Neutrophil (primary cell): ENCODE data around the gene CNTNAP2.

Experiments used
- H3K27ac ChIP-seq: fragments of 200-600 bp; sonication (generic); 2 replicates; pipeline ENCODE4 v1.5.1; 2016; ENCODE audit warnings: mild to moderate bottlenecking, moderate library complexity
- H3K27me3 ChIP-seq: fragments of 200-600 bp; sonication (generic); 2 replicates; pipeline ENCODE4 v1.6.0; 2016; ENCODE audit warnings: mild to moderate bottlenecking
- H3K36me3 ChIP-seq: fragments of 200-600 bp; sonication (generic); 2 replicates; pipeline ENCODE4 v1.5.1; 2017
- H3K4me1 ChIP-seq, 2 experiments: fragments of 200-600 bp in 1 of 2; sonication (generic) in 1 of 2; 1 replicate in 1 of 2; 2 replicates in 1 of 2; pipeline versions ENCODE4 v1.5.1 to v1.6.1; 2013 to 2016; ENCODE audit warnings: low read depth in 1 of 2, low read length in 1 of 2, mild to moderate bottlenecking in 1 of 2, moderate library complexity in 1 of 2; ENCODE audit not compliant: control insufficient read depth in 1 of 2, insufficient read depth in 1 of 2
- H3K4me3 ChIP-seq, 2 experiments: fragments of 200-600 bp in 1 of 2; sonication (generic) in 1 of 2; 1 replicate in 1 of 2; 2 replicates in 1 of 2; pipeline ENCODE4 v1.5.1; 2013 to 2016; ENCODE audit warnings: low read depth in 1 of 2, low read length in 1 of 2, mild to moderate bottlenecking in 1 of 2, moderate library complexity in 1 of 2
- H3K9me3 ChIP-seq: fragments of 200-600 bp; sonication (generic); 2 replicates; pipeline ENCODE4 v1.5.1; 2016
- TF ChIP-seq, protein P1 (sequence below): fragments of 200-600 bp; sonication (generic); IDR thresholded peaks from 2 replicates; pipeline ENCODE4 v1.5.1; 2016; ENCODE audit warnings: antibody characterized with exemption

The CNTNAP2 gene

DNA sequence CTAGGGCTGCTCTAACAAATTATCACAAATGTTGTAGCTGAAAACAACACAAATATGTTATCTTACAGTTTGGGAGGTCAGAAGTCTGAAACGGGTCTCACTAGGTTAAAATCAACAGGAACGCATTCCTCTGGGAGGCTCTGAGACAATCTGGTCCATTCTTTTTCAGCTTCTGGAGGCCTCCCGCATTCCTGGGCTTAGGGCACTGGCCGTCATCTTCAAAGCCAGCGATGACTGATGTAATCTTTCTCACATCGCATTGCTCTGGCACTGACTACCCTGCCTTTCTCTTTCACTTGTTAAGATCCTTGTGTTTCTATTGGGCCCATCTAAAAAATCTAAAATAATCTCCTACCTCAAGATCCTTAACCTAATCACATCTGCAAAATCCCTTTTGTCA lies 1402.5 kb downstream of the CNTNAP2 start:
- Histone ChIP-seq H3K4me1 (no peaks in the 10 kb centered on the region), H3K9me3 (no peaks in the 10 kb centered on the region), H3K27me3 (no peaks in the 10 kb centered on the region), H3K36me3 (no peaks in the 10 kb centered on the region), H3K4me3 (no peak overlapping the region), H3K27ac (no peak overlapping the region)
- TF ChIP-seq, protein P1, sequence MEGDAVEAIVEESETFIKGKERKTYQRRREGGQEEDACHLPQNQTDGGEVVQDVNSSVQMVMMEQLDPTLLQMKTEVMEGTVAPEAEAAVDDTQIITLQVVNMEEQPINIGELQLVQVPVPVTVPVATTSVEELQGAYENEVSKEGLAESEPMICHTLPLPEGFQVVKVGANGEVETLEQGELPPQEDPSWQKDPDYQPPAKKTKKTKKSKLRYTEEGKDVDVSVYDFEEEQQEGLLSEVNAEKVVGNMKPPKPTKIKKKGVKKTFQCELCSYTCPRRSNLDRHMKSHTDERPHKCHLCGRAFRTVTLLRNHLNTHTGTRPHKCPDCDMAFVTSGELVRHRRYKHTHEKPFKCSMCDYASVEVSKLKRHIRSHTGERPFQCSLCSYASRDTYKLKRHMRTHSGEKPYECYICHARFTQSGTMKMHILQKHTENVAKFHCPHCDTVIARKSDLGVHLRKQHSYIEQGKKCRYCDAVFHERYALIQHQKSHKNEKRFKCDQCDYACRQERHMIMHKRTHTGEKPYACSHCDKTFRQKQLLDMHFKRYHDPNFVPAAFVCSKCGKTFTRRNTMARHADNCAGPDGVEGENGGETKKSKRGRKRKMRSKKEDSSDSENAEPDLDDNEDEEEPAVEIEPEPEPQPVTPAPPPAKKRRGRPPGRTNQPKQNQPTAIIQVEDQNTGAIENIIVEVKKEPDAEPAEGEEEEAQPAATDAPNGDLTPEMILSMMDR = no peak

- no peaks in the 10 kb centered on the region for H3K27me3 ChIP-seq
- H3K4me3 ChIP-seq = no peak overlapping the region
- H3K4me1 ChIP-seq = no peaks in the 10 kb centered on the region
- H3K36me3 ChIP-seq = no peaks in the 10 kb centered on the region
- TF ChIP-seq, protein P1 = no peak
- H3K27ac ChIP-seq = no peak overlapping the region
- no peaks in the 10 kb centered on the region for H3K9me3 ChIP-seq
Observed at GRCh38 chr7:147523056-147523455, 1406.5 kb downstream of the CNTNAP2 start.

DNA sequence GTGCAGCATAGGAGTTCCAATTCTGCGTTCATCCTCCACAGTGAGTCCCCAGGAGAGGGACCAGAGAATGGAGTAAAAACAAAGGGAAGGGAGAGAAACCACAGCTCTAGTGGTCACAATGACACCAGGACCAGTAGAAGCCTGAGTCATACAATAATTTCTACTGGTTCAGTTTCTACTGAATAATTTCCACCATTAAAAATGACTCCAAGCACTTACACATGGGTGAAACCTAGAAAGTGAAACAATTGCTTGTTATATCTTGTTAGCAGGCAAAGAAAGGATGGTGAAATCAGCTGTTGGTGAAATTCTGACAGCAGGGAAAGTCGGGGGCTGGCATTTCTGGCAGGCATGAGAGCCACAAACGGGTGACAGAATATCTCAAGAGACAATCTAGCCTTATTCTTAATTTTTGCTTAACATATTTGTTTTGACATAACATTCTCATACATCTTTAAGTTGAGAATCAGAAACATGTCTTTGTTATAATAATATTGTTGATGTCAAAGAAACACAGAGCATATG lies 1408.2 kb downstream of the CNTNAP2 start:
- no peaks in the 10 kb centered on the region for H3K36me3 ChIP-seq
- no peak overlapping the region for H3K4me3 ChIP-seq
- H3K4me1 ChIP-seq = no peaks in the 10 kb centered on the region
- TF ChIP-seq, protein P1 = no peak
- H3K27me3 ChIP-seq = no peaks in the 10 kb centered on the region
- H3K9me3 ChIP-seq = no peaks in the 10 kb centered on the region
- H3K27ac ChIP-seq = no peak overlapping the region

DNA sequence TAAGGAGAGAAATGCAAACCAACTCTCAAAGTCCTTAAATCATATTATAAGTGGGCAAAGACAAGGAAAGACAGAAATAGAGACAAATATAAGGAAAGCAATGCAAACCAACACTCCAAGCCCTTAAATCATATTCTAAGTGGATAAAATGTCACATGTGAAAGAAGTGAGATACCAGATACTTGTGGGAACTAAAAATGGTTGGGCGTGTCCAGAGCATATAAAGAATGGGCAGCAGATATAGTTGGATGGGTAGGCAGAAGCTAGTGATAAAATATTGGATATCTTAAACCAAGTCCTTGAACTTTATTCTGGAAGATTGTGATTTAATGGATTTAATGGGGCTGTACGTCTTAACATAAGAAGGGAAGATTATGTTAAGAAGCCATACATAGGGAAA lies 1408.7 kb downstream of the CNTNAP2 start:
- no peaks in the 10 kb centered on the region for H3K4me1 ChIP-seq
- H3K36me3 ChIP-seq = no peaks in the 10 kb centered on the region
- no peak overlapping the region for H3K4me3 ChIP-seq
- H3K27me3 ChIP-seq = no peaks in the 10 kb centered on the region
- TF ChIP-seq, protein P1 = no peak
- H3K9me3 ChIP-seq = no peaks in the 10 kb centered on the region
- no peak overlapping the region for H3K27ac ChIP-seq

DNA sequence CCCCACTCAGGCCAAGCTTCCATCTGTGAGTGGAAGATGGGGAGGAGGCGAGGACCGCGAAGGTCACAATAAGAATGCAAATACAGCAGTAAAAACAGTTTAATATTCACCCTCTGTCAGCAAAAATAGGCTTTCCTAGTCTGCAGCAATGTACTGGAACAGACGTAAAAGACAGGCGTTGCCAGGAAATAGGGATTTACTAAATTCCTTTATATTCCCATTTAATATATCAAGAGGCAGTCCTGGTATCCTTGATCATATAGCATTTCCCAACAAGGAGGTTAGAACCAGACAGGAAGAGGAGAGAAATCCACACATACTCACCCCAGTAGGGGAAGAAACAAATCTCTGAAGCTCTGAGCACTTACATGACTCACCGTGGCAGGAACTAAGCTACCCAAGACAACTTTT lies 1419.1 kb downstream of the CNTNAP2 start:
- Histone ChIP-seq H3K4me1 (no peaks in the 10 kb centered on the region), H3K27me3 (no peaks in the 10 kb centered on the region), H3K9me3 (no peaks in the 10 kb centered on the region), H3K4me3 (no peak overlapping the region), H3K27ac (no peak overlapping the region), H3K36me3 (no peaks in the 10 kb centered on the region)
- TF ChIP-seq, protein P1 = no peak

- H3K4me1 ChIP-seq = no peaks in the 10 kb centered on the region
- TF ChIP-seq, protein P1 = no peak
- no peak overlapping the region for H3K4me3 ChIP-seq
- no peaks in the 10 kb centered on the region for H3K27me3 ChIP-seq
- H3K36me3 ChIP-seq = no peaks in the 10 kb centered on the region
- H3K27ac ChIP-seq = no peak overlapping the region
- no peaks in the 10 kb centered on the region for H3K9me3 ChIP-seq
Observed at GRCh38 chr7:147539685-147540084, 1423.1 kb downstream of the CNTNAP2 start.
